ENCODE results near the gene PRKCA.

GRCh38 chr17:66847704-66848103 is 545.3 kb downstream of the PRKCA start:
- no peak for TF ChIP-seq BHLHE40 (IDR thresholded peaks at IDR 0.05; ENCODE audit: low read depth, low read length)
- TF ChIP-seq CTCF (IDR thresholded peaks at IDR 0.05), result no peak
- TF ChIP-seq RCOR1 (IDR thresholded peaks at IDR 0.05; ENCODE audit: low read depth, low read length), result no peak
- no peak for TF ChIP-seq FOSB (CRISPR knock-in tag; IDR thresholded peaks at IDR 0.05)
- TF ChIP-seq CBX8 (IDR thresholded peaks at IDR 0.05), result no peak
- TF ChIP-seq MAX (IDR thresholded peaks at IDR 0.05), result no peak
- no peak for TF ChIP-seq RAD21 (conservative IDR thresholded peaks at IDR 0.05 in 1 of 2, IDR thresholded peaks at IDR 0.05 in 1 of 2)
- no peak for TF ChIP-seq POLR2A (IDR thresholded peaks at IDR 0.05; ENCODE audit: low read length)
- TF ChIP-seq MAFK (IDR thresholded peaks at IDR 0.05; ENCODE audit: partially characterized antibody), result no peak
- TF ChIP-seq HDAC2 (IDR thresholded peaks at IDR 0.05), result no peak
- TF ChIP-seq HOXB5 (CRISPR knock-in tag; IDR thresholded peaks at IDR 0.05), result no peak
- no peak for TF ChIP-seq CEBPB (IDR thresholded peaks at IDR 0.05)
- TF ChIP-seq CBX2 (IDR thresholded peaks at IDR 0.05; ENCODE audit: borderline replicate concordance, low read depth), result no peak
- no peak for TF ChIP-seq MYC (IDR thresholded peaks at IDR 0.05; ENCODE audit: borderline replicate concordance, low read length)
